Endothelial cell of umbilical vein (primary cell): ENCODE results near the gene CT47C1.

Source experiments
- EZH2 ChIP-seq: IDR thresholded peaks from 2 replicates; pipeline ENCODE4 v1.6.1; 2012; ENCODE audit warnings: borderline replicate concordance, low read depth, mild to moderate bottlenecking, moderate library complexity, low read length, inconsistent platforms; ENCODE audit not compliant: severe bottlenecking
- MYC ChIP-seq: IDR thresholded peaks from one replicate; pipeline ENCODE4 v1.6.1; 2011; ENCODE audit warnings: mild to moderate bottlenecking, low read depth, low read length
- POLR2A ChIP-seq: IDR thresholded peaks from 2 replicates; pipeline ENCODE4 v1.6.1; 2012; ENCODE audit warnings: low read depth, mild to moderate bottlenecking, control low read depth, low read length
- POLR2AphosphoS5 ChIP-seq: IDR thresholded peaks from 2 replicates; pipeline ENCODE4 v1.6.1; 2012; ENCODE audit warnings: low read depth, mild to moderate bottlenecking, control low read depth, low read length, moderate library complexity; ENCODE audit not compliant: insufficient read depth
- TF ChIP-seq, protein P1 (sequence below), 2 donors: IDR thresholded peaks; 1 replicate in 1 of 2; 2 replicates in 1 of 2; pipeline ENCODE4 v1.5.1; 2011; ENCODE audit warnings: low read length in 2 of 2, mild to moderate bottlenecking in 2 of 2, moderate library complexity in 2 of 2, control low read depth in 1 of 2, inconsistent platforms in 1 of 2, low read depth in 1 of 2; ENCODE audit not compliant: insufficient read depth in 1 of 2; ENCODE audit errors: extremely low read depth in 1 of 2
- TF ChIP-seq, protein P2 (sequence below): IDR thresholded peaks from 2 replicates; pipeline ENCODE4 v1.6.1; 2011; ENCODE audit not compliant: insufficient read depth, insufficient read length

DNA sequence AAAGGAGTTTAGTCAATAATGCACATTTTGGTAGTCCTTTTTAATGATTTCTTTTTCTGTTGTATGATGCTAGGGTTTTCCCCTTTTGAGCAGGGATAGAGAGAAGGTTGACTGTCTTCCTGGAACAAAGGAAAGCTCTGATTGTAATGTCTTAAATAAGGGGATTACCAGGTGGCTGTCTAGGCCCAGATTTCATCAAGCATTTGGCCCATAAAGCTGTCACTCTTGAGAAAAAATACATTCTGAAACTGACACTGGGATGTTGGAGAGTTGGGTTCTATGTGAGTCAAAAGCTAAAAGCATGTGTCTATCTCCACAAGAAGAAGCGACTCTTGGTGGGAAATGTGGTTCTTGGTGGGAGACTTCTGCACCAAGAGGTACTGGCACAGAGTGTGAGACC is 28.4 kb downstream of the CT47C1 start:
- TF ChIP-seq, protein P1, sequence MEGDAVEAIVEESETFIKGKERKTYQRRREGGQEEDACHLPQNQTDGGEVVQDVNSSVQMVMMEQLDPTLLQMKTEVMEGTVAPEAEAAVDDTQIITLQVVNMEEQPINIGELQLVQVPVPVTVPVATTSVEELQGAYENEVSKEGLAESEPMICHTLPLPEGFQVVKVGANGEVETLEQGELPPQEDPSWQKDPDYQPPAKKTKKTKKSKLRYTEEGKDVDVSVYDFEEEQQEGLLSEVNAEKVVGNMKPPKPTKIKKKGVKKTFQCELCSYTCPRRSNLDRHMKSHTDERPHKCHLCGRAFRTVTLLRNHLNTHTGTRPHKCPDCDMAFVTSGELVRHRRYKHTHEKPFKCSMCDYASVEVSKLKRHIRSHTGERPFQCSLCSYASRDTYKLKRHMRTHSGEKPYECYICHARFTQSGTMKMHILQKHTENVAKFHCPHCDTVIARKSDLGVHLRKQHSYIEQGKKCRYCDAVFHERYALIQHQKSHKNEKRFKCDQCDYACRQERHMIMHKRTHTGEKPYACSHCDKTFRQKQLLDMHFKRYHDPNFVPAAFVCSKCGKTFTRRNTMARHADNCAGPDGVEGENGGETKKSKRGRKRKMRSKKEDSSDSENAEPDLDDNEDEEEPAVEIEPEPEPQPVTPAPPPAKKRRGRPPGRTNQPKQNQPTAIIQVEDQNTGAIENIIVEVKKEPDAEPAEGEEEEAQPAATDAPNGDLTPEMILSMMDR (IDR thresholded peaks at IDR 0.05; ENCODE audit: extremely low read depth in 1 of 2, insufficient read depth in 1 of 2, low read depth in 1 of 2, low read length in 2 of 2), result no peak
- TF ChIP-seq POLR2A (no peak), POLR2AphosphoS5 (no peak), EZH2 (no peak), MYC (no peak)
- TF ChIP-seq, protein P2, sequence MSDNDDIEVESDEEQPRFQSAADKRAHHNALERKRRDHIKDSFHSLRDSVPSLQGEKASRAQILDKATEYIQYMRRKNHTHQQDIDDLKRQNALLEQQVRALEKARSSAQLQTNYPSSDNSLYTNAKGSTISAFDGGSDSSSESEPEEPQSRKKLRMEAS, result no peak
